GM18507 (cell line): Measurements from ENCODE around the gene KANTR.

Experiments
- DNase-seq: peaks from one replicate; pipeline ENCODE4 v3.0.0; 2011; ENCODE audit warnings: low read depth; ENCODE audit not compliant: insufficient read length; ENCODE audit errors: extremely low spot score
- FAIRE-seq: peaks from 2 replicates; lab custom pipeline; 2011; peaks lifted over from hg19 to GRCh38; lab: Jason Lieb, UNC

Gene KANTR

GRCh38 chrX:53080628-53081580, 13.0 kb upstream of the KANTR start:
- DNase-seq (no peak), FAIRE-seq (no peak)

DNA sequence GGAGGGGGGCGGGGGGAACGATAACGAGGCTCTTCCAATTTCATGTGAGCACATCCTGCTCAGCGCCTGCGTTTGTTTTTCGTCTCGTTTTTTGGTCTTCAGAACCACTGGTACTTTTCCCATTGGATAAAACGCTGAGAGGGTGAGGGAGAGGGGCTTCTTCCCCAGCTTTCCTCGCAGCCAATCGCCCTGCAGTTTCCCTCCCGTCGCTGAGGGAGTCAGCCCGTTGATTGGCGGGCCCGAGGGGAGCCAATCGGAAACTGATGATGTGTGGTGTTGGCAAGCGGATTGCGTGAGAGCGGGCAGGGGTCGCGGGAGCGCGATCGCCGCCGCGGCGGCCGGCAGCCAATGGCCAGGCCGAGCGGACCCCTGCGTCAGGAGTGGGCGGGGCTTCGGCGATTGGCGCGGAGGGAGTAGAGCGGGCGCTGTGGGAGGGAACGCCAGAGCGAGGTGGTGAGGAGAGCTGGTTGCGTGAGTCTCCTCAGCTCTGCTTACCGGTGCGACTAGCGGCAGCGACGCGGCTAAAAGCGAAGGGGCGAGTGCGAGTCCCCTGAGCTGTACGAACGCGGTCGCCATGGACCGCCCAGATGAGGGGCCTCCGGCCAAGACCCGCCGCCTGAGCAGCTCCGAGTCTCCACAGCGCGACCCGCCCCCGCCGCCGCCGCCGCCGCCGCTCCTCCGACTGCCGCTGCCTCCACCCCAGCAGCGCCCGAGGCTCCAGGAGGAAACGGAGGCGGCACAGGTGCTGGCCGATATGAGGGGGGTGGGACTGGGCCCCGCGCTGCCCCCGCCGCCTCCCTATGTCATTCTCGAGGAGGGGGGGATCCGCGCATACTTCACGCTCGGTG, 11.8 kb upstream of the KANTR start, which contains the start of gene TSPYL2:
TSS of gene TSPYL2 (plus strand) at position 443 of the 848 bp plus-strand sequence. CDS start at position 575, 132 bp downstream.
- DNase-seq (peak; percentile 73), FAIRE-seq (peak; percentile 100)

- no peak for DNase-seq
- peak; percentile 62 for FAIRE-seq
Observed at GRCh38 chrX:53082773-53083616, 10.9 kb upstream of the KANTR start.

- DNase-seq (no peak), FAIRE-seq (no peak)
Observed at GRCh38 chrX:53084043-53084570, 9.8 kb upstream of the KANTR start.

DNA sequence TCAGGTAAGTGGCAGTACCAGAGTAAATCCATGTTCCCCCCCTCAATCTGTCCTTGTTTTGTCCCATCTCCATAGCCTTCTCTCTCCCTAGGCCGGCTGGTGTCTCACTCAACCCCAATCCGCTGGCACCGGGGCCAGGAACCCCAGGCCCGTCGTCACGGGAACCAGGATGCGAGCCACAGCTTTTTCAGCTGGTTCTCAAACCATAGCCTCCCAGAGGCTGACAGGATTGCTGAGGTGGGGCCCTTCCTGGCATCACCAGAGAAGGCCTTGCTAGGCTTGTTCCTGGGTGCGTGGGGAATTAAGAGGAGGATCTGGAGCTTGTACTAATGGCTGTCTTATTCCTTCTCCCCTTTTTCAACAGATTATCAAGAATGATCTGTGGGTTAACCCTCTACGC, 9.1 kb upstream of the KANTR start:
- no peak for FAIRE-seq

GRCh38 chrX:53085661-53086229, 8.2 kb upstream of the KANTR start:
- FAIRE-seq (no peak), DNase-seq (no peak)

More for the DNA sequence above, 9.1 kb upstream of the KANTR start:
- no peak for DNase-seq

DNA sequence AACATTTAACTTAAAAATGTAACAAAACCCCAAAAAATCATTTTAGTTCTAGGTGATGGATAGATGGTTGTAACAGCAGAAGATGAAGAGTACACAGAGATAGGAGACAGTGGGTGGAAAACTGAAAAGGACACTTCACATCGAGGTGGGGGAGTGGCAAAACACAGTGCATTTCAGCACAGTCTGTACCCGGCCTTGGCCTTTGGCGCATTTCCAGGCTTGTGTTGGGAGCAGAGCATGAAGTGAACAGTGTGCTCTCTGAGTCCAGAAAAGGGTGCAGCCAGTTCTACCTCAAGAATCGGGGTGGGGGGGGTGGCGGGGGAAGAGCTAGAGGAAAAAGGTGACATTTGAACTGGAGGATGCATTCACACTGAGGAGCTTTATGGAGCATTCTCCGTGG, 7.5 kb upstream of the KANTR start:
- FAIRE-seq (no peak), DNase-seq (no peak)

GRCh38 chrX:53087388-53087831, 6.5 kb upstream of the KANTR start:
- DNase-seq (no peak), FAIRE-seq (no peak)

GRCh38 chrX:53088136-53088974, 5.6 kb upstream of the KANTR start:
- peak; percentile 84 for FAIRE-seq

DNA sequence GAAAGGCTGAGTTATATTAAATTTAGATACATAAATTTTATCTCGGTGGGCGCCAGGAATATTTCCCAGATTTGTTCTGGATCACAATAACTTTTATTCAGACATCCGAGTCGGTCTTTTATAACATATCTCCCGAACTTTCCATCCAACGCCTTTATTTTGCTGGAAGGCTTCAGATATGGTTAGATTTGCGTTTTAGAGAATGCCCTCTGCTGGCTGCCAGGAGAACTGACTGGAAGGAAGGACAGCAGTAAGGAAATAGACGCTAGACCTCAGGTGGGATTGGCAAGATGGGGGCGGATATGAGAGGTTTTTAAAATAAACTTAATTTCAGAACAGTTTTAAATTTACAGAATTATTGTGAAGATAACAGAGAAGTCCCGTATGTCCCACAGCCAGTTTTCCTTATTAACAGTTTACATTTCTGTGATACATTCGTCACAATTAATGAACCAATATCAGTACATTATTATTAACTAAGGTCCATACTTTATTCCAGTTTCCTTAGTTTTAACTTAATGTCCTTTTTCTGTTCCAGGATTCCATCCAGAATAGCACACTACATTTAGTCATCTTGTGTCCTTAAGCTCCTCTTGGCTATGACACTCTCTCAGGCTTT, 4.6 kb upstream of the KANTR start:
- FAIRE-seq (peak; percentile 93), DNase-seq (no peak)

More at GRCh38 chrX:53088136-53088974, 5.6 kb upstream of the KANTR start:
- DNase-seq: no peak

- FAIRE-seq (no peak), DNase-seq (no peak)
Observed at GRCh38 chrX:53089925-53090324, 4.0 kb upstream of the KANTR start.

DNA sequence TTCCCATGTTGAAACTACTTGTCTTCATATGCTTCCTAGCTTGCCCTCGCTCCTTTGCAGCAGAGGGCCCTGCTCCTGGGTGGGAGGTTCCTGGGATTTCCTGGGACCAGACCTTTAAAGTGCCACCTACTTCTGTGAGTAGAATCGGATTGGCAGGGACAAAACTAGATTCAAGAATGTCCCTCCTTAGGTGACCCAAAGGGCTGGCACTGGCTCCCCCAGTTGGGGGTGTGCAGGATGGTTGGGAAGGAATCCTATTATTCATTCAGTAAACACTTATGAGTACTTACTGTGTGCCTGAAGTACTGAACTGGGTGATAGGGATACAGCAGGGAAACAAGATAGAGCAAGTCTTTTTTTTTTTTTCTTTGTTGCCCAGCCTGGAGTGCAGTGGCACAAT, 2.6 kb upstream of the KANTR start:
- FAIRE-seq (no peak), DNase-seq (no peak)

DNA sequence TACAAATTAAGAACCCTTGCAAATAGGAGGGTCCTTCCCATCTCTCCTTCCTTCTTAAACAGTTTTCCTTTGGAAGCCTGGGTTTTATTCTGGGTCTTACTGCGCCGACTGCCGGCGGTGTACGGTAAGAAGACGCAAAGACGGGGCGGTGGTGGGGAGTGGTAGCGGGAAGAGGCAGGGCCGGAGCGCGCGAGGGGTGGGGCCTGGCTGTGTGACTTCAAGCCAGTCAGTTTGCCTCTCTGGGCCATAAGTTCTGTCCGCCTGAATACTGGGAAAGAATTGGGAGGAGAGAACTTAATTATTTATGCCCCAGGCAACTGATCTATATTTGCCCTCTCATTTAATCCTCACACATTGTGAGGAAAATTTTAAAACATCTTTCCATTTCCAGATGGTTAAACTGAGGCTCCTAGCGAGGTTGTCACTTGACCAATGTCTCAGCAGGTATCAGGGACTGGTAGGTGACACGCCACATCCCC, 726 bp upstream of the KANTR start:
- FAIRE-seq: peak; percentile 85

DNA sequence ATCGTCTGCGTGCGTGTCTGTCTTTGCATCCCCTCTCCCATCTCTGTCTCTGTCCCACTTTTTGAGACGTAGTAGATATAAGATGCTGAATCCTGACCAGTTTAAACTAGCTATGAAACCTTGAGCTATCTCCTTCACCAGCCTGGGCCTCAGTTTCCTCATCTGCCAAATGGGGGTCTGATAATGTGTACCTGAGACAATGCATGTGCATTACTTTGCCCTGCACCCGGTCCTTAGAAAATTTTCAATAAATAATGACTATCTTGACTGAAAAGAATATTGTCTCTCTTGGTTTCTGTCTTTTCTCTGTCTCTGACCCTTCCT, 602 bp downstream of the KANTR start:
- DNase-seq: no peak
- FAIRE-seq: peak; percentile 62

More for the DNA sequence above, 726 bp upstream of the KANTR start:
- DNase-seq: peak; percentile 35

DNA sequence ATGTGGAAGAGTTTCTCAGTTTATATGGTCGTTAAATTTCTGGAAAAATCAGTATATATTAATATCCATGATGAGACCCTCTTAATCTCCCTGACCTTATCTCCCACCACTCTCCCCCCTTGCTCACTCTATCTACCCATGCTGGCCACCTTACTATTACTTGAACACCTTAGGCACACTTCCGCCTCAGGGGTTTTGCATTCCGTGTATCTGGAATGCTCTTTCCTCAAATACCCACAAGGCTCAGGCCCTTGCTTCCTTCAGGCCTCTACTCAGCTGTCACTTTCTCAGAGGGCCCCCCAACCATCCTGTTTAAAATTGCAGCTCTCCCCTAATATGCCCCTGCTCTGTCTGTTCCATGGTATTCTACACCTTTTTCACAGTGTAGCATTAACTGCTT, 1.9 kb downstream of the KANTR start:
- no peak for DNase-seq
- FAIRE-seq: no peak

DNA sequence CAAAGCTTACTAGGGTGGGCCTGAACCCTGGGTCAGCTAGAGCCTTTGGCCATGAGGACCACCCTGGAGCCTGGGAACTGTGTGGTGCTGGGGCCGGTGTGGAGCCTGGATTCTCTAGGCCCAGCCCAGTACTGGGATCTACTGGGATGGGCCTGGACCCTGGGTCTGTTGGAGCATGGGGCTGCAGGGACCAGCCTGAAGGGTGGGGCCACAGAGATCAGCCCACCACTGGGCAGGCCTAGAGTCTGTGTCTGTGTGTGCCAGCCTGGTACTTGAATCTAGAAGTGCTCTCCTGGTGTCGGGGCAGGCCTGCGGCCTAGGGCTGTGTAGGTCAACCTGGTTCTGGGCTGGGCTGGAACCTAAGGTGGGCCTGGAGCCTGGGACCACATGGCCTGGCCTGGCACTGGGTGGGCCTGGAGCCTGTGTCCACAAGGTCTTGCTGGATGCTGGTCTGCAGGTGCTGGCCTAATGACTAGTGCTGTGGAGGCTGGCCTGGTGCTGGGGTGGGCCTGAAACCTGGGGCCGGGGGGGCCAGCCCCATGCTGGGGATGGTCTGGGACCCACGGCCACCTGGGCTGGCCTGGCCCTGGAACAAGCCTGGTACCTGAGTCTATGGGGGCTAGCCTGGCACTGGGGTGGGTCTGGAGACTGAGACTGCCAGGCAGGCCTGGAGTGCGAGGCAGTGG, 21.1 kb downstream of the KANTR start:
- FAIRE-seq: no peak

DNA sequence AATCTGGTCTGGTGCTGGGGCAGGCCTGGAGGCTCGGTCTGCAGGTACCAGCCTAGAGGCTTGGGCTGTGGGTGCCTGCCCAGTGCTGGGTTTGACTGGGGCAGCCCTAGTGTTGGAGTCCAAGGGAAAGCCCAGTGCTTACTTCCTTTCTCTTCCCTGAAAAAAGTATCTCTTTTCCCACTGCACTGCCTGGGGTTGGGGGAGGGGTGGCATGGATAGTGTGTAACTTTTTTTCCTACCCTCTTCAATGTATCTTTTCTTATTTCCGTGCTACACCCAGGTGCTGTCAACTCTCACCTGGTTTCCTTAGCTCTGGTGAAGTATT, 21.6 kb downstream of the KANTR start:
- FAIRE-seq (no peak), DNase-seq (no peak)

More for the DNA sequence above, 21.1 kb downstream of the KANTR start:
- no peak for DNase-seq
